ENCODE data around the gene CHTF8.

DNA sequence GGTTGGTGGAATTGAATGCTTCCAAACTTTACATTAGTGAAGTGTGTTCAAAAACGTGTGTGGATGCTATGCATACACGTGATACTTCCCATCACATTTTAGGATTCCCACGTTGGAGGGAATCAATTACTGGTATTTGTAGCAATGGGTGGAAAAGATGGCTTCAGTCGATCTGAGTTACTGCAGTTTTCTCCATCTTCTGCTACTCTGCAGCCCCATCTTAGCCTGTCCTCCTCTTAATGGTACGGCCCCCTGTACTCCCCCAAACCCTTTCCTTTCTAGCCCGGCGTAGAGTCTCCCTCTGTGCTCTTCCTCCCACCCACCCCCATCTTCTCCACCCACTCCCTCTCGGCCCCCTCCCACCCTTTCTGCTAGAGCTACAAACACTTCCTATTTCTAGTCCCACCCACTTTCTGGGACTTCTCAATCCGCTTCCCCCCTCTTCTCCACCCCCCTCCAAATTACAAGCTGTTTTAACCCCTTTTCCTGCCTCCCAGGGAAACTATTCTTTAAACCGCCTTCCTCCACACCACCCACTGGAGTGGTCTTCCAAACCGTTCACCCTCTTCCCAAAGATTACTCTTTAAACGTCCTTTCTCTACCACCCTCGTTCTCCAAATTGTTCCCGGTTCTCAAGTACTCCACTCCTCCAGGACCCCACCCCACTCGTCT, 1.1 kb downstream of the CHTF8 start:
- no peak for TF ChIP-seq CTCF (IDR thresholded peaks at IDR 0.05; ENCODE audit: low read depth, low read length)
- no peak for TF ChIP-seq EZH2phosphoT487 (IDR thresholded peaks at IDR 0.05; ENCODE audit: low read depth)
